ENCODE data around the gene SORCS2.

DNA sequence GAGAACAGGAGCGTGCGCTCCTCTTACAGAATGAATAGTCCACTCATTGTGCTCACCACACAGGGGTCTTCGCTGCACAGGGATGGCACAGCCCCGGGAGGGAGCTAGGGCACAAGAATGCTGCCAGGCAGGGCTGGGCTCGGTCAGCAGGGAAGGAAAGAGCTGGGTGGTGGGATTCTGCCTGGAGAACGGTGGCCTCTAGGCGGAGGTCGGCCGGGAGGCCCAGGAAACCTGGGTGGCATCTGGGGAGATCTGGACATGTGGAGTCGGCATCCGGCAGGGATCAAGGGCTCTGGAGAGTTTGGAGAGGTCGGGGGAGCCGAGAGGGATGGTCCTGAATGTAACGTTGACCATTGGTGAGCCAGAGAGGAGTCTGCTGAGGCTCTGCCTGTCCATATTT, 288.9 kb downstream of the SORCS2 start:
- no peak for TF ChIP-seq EZH2phosphoT487 (IDR thresholded peaks at IDR 0.05)
- TF ChIP-seq, protein P1, sequence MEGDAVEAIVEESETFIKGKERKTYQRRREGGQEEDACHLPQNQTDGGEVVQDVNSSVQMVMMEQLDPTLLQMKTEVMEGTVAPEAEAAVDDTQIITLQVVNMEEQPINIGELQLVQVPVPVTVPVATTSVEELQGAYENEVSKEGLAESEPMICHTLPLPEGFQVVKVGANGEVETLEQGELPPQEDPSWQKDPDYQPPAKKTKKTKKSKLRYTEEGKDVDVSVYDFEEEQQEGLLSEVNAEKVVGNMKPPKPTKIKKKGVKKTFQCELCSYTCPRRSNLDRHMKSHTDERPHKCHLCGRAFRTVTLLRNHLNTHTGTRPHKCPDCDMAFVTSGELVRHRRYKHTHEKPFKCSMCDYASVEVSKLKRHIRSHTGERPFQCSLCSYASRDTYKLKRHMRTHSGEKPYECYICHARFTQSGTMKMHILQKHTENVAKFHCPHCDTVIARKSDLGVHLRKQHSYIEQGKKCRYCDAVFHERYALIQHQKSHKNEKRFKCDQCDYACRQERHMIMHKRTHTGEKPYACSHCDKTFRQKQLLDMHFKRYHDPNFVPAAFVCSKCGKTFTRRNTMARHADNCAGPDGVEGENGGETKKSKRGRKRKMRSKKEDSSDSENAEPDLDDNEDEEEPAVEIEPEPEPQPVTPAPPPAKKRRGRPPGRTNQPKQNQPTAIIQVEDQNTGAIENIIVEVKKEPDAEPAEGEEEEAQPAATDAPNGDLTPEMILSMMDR (IDR thresholded peaks at IDR 0.05), result no peak

Data from neural progenitor cell (in vitro differentiated cells).